Motor neuron (in vitro differentiated cells): ENCODE data around the gene IRAK4. TPM values are rescaled to one million over a fixed set of nuclear protein-coding genes. Genes with fewer than 3 reads are reported as not detected.

Experiments used
- ATAC-seq, 8 experiments: fragments of 200-7000 bp; cut with Tn5 transposase; replicated peaks in 6 of 8; 2 replicates each; pipeline ENCODE4 v1.8.0; 2021; ENCODE audit warnings: mild to moderate bottlenecking in 8 of 8, moderate library complexity in 8 of 8
- H3K27ac ChIP-seq, 2 donors: fragments of 250-450 bp; sonication (Bioruptor Pico); 2 replicates each; pipeline ENCODE4 v1.9.0; 2021; ENCODE audit warnings: antibody characterized with exemption in 2 of 2, mild to moderate bottlenecking in 2 of 2, moderate library complexity in 1 of 2
- H3K4me1 ChIP-seq, 2 donors: fragments of 250-450 bp; sonication (Bioruptor Pico); replicated peaks in 1 of 2; 2 replicates each; pipeline ENCODE4 v1.6.1; 2021; ENCODE audit warnings: antibody characterized with exemption in 2 of 2, mild to moderate bottlenecking in 2 of 2, moderate library complexity in 1 of 2
- H3K4me3 ChIP-seq, 5 donors: fragments of 250-450 bp; sonication (Bioruptor Pico); 2 replicates each; pipeline ENCODE4 v1.9.0; 2021; ENCODE audit warnings: antibody characterized with exemption in 5 of 5, mild to moderate bottlenecking in 5 of 5, moderate library complexity in 4 of 5
- WGBS, 10 experiments: fragments of 450-650 bp; shearing (Covaris generic); methylation state at CpG; one replicate each; pipeline ENCODE4 v1.0.0; 2022; 5-methylcytosine and 5-hydroxymethylcytosine counted together
- in situ Hi-C, 9 experiments: fragments of 400-800 bp; cut with MboI; loops; one replicate each; pipeline ENCODE4 v1.15.0; 2021; ENCODE audit warnings: low sequenced_read_pairs in 9 of 9, low pct_unique_long_range_greater_than_20kb in 2 of 9; ENCODE audit not compliant: unreplicated experiment in 9 of 9
- total RNA-seq, 8 experiments: library from RNA; unstranded; fragments of 300-600 nt; gene quantifications; 2 replicates each; pipeline versions ENCODE4 v1.2.3 to v1.2.4, GENCODE V29; 2022

The IRAK4 gene
- total RNA-seq = 10 to 100 TPM in 4 of 8 experiments, 1 to 10 TPM in 4; 4.2 to 18.4 (median 7.8) TPM

- Histone ChIP-seq H3K4me3 (peak within 1 kb of the TSS; percentile 49 to 64 (median 60)), H3K27ac (peak within 1 kb of the TSS; percentile 7 to 13), H3K4me1 (peaks cover 7 to 13% of the 10 kb centered on the region in 2 donors)
- in situ Hi-C loops = no loop called here
- ATAC-seq = peak; percentile 91 to 98 (median 96)
- 0 to 24% (median 0%) methylated on average over 1 to 16 of the region's 54 CpGs; no CpG with 5 or more reads in 3 of the 10 experiments for WGBS, 10 experiments
Measured at GRCh38 chr12:43758728-43759563, at the start of gene IRAK4, which contains the start of gene PUS7L. TSS of gene IRAK4 (plus strand) at chr12:43758951. CDS start at chr12:43768112, 9,161 bp downstream. TSS of gene PUS7L (minus strand) at chr12:43758790. CDS start at chr12:43755245, 3,545 bp downstream.

DNA sequence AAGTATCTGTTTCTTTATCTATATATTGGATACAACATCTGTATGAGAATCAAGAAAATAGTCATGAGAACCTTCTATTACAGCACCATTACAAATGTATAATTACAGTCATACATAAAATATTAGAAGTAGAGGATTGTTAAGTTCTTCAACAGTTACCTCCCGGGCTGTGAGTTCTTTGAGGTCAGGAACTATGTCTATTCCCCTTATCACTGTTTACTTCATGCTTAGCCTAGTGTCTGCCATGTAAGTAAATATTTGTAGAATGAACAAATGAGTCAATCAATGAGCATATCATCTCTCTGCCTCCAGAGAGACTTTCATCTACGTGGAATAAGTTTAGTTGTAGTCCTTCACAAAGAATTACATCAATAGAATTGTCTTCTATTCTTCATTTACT, 47.4 kb upstream of the IRAK4 start:
- no peak for ATAC-seq
- no peak overlapping the region for H3K27ac ChIP-seq
- in situ Hi-C loops = loop anchor here in 1 of 9 experiments (25.0 kb wide), 1 partner anchor 199 kb away; no protein-coding TSS in a partner anchor
- H3K4me1 ChIP-seq = no peaks in the 10 kb centered on the region
- no peak overlapping the region for H3K4me3 ChIP-seq
- 33 to 100% (median 62%) methylated on average over 1 to 2 of the region's 2 CpGs; no CpG with 5 or more reads in 2 of the 10 experiments for WGBS, 10 experiments

DNA sequence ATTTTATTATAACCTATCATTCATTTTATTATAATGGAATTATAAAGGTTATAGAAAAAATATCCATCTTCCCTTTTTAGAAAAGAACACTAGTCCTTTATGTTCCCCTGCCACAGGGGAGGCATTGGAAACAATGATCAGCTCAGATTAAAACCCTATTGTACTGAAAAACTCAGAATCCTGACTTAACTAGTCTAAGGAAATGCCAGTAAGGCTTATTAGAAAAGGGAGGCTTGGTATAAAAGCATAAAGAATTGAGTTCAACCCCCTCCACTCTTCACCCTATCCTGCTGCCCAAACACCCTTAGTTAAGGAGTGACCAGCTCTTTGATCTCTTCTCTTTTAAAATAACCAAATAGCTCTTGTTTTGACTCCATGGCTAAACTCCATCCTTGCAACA, 36.1 kb upstream of the IRAK4 start:
- no peak for ATAC-seq
- H3K27ac ChIP-seq = no peak overlapping the region
- no peak overlapping the region for H3K4me3 ChIP-seq
- no peaks in the 10 kb centered on the region for H3K4me1 ChIP-seq
- in situ Hi-C loops = loop anchor here in 1 of 9 experiments (25.0 kb wide), 1 partner anchor 210 kb away; no protein-coding TSS in a partner anchor

DNA sequence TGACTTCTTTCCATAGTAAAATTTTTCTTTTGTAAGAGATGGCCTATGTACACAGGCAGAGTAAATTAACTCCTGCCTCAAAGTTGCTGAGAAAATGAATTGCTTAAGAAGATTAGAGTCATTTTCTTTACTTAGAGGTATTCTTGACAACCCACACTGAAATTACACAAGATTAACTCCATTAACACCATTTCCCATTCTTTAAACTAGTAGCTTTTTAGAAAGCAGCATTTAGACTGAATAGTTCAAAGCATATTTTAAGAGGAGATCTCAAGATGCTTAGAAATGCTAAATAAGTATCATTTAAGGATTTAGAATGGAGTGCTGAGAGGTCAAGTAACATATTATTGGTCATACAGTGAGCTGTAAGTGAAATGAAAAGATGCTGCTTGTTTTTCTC, 35.6 kb upstream of the IRAK4 start:
- in situ Hi-C loops = loop anchor here in 1 of 9 experiments (25.0 kb wide), 1 partner anchor 211 kb away; no protein-coding TSS in a partner anchor
- no peak for ATAC-seq
- H3K4me3 ChIP-seq = no peak overlapping the region
- H3K27ac ChIP-seq = no peak overlapping the region
- H3K4me1 ChIP-seq = no peaks in the 10 kb centered on the region

DNA sequence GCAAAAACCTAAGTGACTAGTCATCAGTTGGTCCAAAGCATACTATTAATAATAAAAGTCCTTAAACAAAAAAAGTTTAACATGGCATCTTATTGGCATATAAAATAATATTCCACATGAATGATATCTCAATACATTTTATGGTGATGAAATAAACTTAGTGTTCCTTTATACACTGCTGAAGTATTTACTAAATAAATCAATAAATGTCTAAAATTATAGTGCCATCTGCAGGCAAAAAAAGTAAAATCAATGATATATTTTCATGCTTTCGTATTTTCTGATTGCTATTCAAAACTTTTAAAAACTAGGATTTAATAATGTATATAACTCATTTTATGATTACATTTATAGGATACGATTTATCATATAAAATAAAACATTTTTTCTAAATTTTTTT, 30.6 kb upstream of the IRAK4 start:
- Histone ChIP-seq H3K4me3 (no peak overlapping the region), H3K4me1 (no peaks in the 10 kb centered on the region), H3K27ac (no peak overlapping the region)
- 17 to 87% (median 71%) methylated on average over 1 to 2 of the region's 2 CpGs for WGBS, 10 experiments
- ATAC-seq = no peak
- in situ Hi-C loops = no loop called here

DNA sequence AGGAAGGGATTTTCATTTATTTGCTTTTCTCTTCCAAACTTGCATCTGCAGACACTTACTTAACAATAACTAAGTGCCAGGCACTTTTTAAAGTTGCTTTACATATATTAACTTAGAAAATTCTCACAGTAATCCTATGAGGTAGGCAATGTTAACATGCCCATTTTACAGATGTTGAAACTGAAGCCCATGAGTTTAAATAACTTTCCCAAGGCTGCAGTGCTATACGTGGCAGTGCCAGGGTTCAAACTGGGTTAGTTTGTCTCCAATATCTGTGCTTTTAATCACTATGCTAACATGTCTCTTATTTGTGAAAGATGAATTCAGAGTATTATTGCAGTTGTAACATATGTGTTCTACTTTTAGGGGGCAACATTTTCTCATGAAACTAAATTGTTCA, 30.1 kb upstream of the IRAK4 start:
- H3K4me1 ChIP-seq = no peaks in the 10 kb centered on the region
- no peak for ATAC-seq
- H3K27ac ChIP-seq = no peak overlapping the region
- 80 to 100% (median 100%) methylated on average over 1 of the region's 1 CpG; no CpG with 5 or more reads in 4 of the 10 experiments for WGBS, 10 experiments
- no peak overlapping the region for H3K4me3 ChIP-seq
- in situ Hi-C loops = no loop called here

GRCh38 chr12:43730283-43730682, 28.5 kb upstream of the IRAK4 start:
- in situ Hi-C loops = no loop called here
- no peak for ATAC-seq
- H3K27ac ChIP-seq = no peak overlapping the region
- no peak overlapping the region for H3K4me3 ChIP-seq
- no peaks in the 10 kb centered on the region for H3K4me1 ChIP-seq
- 50 to 100% (median 80%) methylated on average over 1 to 4 of the region's 4 CpGs for WGBS, 10 experiments

- in situ Hi-C loops = no loop called here
- WGBS, 10 experiments = 29 to 100% (median 84%) methylated on average over 1 to 3 of the region's 3 CpGs
- Histone ChIP-seq H3K4me1 (peaks cover 0 to 4% of the 10 kb centered on the region in 2 donors), H3K4me3 (no peak overlapping the region), H3K27ac (no peak overlapping the region)
- no peak for ATAC-seq
Measured at GRCh38 chr12:43733687-43734086, 25.1 kb upstream of the IRAK4 start.

- H3K4me3 ChIP-seq = no peak overlapping the region
- 25 to 100% (median 58%) methylated on average over 1 to 3 of the region's 3 CpGs; no CpG with 5 or more reads in 1 of the 10 experiments for WGBS, 10 experiments
- H3K27ac ChIP-seq = no peak overlapping the region
- H3K4me1 ChIP-seq = peaks cover 0 to 4% of the 10 kb centered on the region in 2 donors
- ATAC-seq = peak in 2 of 8 experiments; percentile 15 to 59
- in situ Hi-C loops = no loop called here
Measured at GRCh38 chr12:43736927-43737440, 21.8 kb upstream of the IRAK4 start.

DNA sequence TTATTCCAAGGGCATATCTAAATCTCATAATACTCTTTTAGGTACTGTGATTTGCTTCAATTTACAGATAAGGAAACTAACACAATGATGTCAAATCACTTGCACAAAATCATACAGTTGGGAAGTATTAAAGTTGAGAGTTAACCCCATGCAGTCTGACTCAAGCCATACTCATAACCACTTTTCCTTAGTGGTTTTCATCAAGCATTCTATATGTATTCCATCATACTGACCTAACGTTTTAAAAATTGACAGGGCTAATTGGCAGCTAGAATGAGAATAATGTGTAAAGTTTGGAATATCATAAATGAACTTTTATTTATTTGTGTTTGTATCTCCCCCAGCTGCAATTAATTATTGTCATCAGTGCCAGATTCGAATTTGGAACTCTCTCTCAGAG, 21.1 kb upstream of the IRAK4 start:
- no peak for ATAC-seq
- Histone ChIP-seq H3K4me1 (peaks cover 0 to 4% of the 10 kb centered on the region in 2 donors), H3K27ac (no peak overlapping the region), H3K4me3 (no peak overlapping the region)
- WGBS, 10 experiments = 0 to 100% (median 74%) methylated on average over 1 to 2 of the region's 2 CpGs; no CpG with 5 or more reads in 3 of the 10 experiments
- in situ Hi-C loops = no loop called here

GRCh38 chr12:43740511-43741100, 18.1 kb upstream of the IRAK4 start:
- Histone ChIP-seq H3K4me3 (no peak overlapping the region), H3K27ac (no peak overlapping the region), H3K4me1 (peaks cover 0 to 4% of the 10 kb centered on the region in 2 donors)
- ATAC-seq = no peak
- in situ Hi-C loops = no loop called here
- 33 to 100% (median 88%) methylated on average over 1 to 3 of the region's 3 CpGs; no CpG with 5 or more reads in 1 of the 10 experiments for WGBS, 10 experiments

GRCh38 chr12:43742106-43742505, 16.6 kb upstream of the IRAK4 start:
- Histone ChIP-seq H3K27ac (no peak overlapping the region), H3K4me3 (no peak overlapping the region), H3K4me1 (no peaks in the 10 kb centered on the region)
- in situ Hi-C loops = no loop called here
- ATAC-seq = peak in 1 of 8 experiments; percentile 52

DNA sequence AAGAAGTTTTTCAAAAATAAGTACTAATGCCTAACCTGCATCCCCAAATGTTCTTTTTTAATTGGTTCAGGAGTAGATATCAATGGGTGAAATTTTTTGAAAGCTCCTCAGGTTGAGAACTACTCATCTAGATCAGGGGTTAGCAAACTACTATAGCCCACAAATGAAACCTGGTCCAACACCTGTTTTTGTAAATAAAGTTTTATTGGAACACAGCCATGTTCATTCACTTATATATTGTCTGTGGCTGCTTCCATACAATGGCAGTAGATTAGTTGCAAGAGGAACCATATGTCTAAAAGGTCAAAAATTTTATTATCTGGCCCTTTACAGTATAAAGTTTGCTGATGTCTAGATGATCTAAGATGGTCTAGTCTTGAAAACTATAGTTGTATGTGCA, 13.9 kb upstream of the IRAK4 start:
- H3K27ac ChIP-seq = no peak overlapping the region
- H3K4me3 ChIP-seq = no peak overlapping the region
- H3K4me1 ChIP-seq = no peaks in the 10 kb centered on the region
- no peak for ATAC-seq
- in situ Hi-C loops = no loop called here
